ENCODE data around the gene MTCL1.

DNA sequence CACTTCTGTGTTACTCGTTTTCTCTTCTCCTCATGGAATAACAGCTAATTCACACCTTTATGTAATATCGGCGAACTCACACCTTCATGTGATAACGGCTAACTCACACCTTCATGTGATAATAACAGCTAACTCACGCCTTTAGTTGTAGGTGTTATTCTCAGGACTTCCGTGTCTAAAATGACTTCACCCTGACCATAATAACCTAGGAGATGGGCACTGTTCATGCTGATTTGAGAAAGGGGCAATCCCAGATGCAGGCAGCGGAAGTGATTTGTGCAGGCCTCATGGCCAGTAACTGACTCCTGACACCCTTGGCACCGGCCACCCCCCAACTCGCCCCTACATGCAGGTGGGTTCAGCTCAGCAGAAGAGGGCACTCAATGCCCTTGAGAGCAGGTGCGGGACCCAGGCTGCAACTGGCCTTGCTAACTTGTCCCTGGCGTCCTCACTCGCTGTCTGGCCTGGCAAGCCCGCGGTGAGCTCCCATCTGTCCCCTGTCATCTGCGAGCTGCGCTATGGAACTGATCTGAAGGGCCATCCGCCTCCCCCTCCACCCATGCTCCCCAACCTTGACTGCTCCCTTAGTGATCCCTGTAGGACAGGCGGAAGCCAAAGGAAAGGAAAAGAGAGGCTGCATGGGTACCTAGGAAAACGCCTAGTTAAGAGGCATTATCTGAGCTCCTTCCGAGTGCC is 42.6 kb upstream of the MTCL1 start:
- TF ChIP-seq TAF7 (tag; IDR thresholded peaks at IDR 0.05) (no peak), GTF2F1 (IDR thresholded peaks at IDR 0.05; ENCODE audit: low read depth, low read length) (no peak)
- TF ChIP-seq, protein P1, sequence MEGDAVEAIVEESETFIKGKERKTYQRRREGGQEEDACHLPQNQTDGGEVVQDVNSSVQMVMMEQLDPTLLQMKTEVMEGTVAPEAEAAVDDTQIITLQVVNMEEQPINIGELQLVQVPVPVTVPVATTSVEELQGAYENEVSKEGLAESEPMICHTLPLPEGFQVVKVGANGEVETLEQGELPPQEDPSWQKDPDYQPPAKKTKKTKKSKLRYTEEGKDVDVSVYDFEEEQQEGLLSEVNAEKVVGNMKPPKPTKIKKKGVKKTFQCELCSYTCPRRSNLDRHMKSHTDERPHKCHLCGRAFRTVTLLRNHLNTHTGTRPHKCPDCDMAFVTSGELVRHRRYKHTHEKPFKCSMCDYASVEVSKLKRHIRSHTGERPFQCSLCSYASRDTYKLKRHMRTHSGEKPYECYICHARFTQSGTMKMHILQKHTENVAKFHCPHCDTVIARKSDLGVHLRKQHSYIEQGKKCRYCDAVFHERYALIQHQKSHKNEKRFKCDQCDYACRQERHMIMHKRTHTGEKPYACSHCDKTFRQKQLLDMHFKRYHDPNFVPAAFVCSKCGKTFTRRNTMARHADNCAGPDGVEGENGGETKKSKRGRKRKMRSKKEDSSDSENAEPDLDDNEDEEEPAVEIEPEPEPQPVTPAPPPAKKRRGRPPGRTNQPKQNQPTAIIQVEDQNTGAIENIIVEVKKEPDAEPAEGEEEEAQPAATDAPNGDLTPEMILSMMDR (IDR thresholded peaks at IDR 0.05 in 2 of 3, conservative IDR thresholded peaks at IDR 0.05 in 1 of 3; ENCODE audit: insufficient read depth in 2 of 3, low read depth in 1 of 3, low read length in 3 of 3), result no peak

All from K562 (cell line).